ENCODE results near the gene PIGK. TPM values are rescaled to one million over a fixed set of nuclear protein-coding genes. Genes with fewer than 3 reads are reported as not detected.
"Not testable (repeated sequence)": the region's sequence is repeated elsewhere in the genome, so short reads cannot be mapped to it uniquely, and the experiment has no call there.

PIGK gene
- total RNA-seq, 1 donor from 2014 or later: 20.5 TPM

GRCh38 chr1:77197351-77197750 is 21.9 kb downstream of the PIGK start:
- DNase-seq (ENCODE audit: extremely low read depth, low read depth, low spot score): no peak

- no peak for DNase-seq (ENCODE audit: extremely low read depth, low read depth, low spot score)
Observed at GRCh38 chr1:77193951-77194350, 25.3 kb downstream of the PIGK start.

- DNase-seq (ENCODE audit: extremely low read depth, low read depth, low spot score): no peak
Observed at GRCh38 chr1:77188770-77189169, 30.5 kb downstream of the PIGK start.

GRCh38 chr1:77186907-77187306 is 32.3 kb downstream of the PIGK start:
- DNase-seq (ENCODE audit: extremely low read depth, low read depth, low spot score): not testable (repeated sequence)

GRCh38 chr1:77182083-77182482 is 37.1 kb downstream of the PIGK start:
- no peak for DNase-seq (ENCODE audit: extremely low read depth, low read depth, low spot score)

GRCh38 chr1:77179632-77180031 is 39.6 kb downstream of the PIGK start:
- DNase-seq (ENCODE audit: extremely low read depth, low read depth, low spot score): no peak

- DNase-seq (ENCODE audit: extremely low read depth, low read depth, low spot score): no peak
Observed at GRCh38 chr1:77175230-77175844, 43.9 kb downstream of the PIGK start.

GRCh38 chr1:77170687-77171086 is 48.5 kb downstream of the PIGK start:
- DNase-seq (ENCODE audit: extremely low read depth, low read depth, low spot score): no peak

GRCh38 chr1:77168358-77168757 is 50.9 kb downstream of the PIGK start:
- no peak for DNase-seq (ENCODE audit: extremely low read depth, low read depth, low spot score)

GRCh38 chr1:77164434-77164944 is 54.7 kb downstream of the PIGK start:
- DNase-seq (ENCODE audit: extremely low read depth, low read depth, low spot score): no peak

GRCh38 chr1:77159706-77160105 is 59.5 kb downstream of the PIGK start:
- not testable (repeated sequence) for DNase-seq (ENCODE audit: extremely low read depth, low read depth, low spot score)

GRCh38 chr1:77156214-77156613 is 63.0 kb downstream of the PIGK start:
- DNase-seq (ENCODE audit: extremely low read depth, low read depth, low spot score): no peak

GRCh38 chr1:77146270-77146669 is 73.0 kb downstream of the PIGK start:
- no peak for DNase-seq (ENCODE audit: extremely low read depth, low read depth, low spot score)

GRCh38 chr1:77143529-77144121 is 75.6 kb downstream of the PIGK start:
- DNase-seq (ENCODE audit: extremely low read depth, low read depth, low spot score): no peak

GRCh38 chr1:77139389-77139788 is 79.8 kb downstream of the PIGK start:
- DNase-seq (ENCODE audit: extremely low read depth, low read depth, low spot score): no peak

- no peak for DNase-seq (ENCODE audit: extremely low read depth, low read depth, low spot score)
Observed at GRCh38 chr1:77134359-77134758, 84.9 kb downstream of the PIGK start.

GRCh38 chr1:77133731-77134358 is 85.4 kb downstream of the PIGK start:
- DNase-seq (ENCODE audit: extremely low read depth, low read depth, low spot score): no peak

GRCh38 chr1:77126307-77126706 is 92.9 kb downstream of the PIGK start:
- peak; percentile 34 for DNase-seq (ENCODE audit: extremely low read depth, low read depth, low spot score)

GRCh38 chr1:77121503-77121902 is 97.7 kb downstream of the PIGK start:
- no peak for DNase-seq (ENCODE audit: extremely low read depth, low read depth, low spot score)

GRCh38 chr1:77120950-77121349 is 98.3 kb downstream of the PIGK start:
- no peak for DNase-seq (ENCODE audit: extremely low read depth, low read depth, low spot score)

- DNase-seq (ENCODE audit: extremely low read depth, low read depth, low spot score): no peak
Observed at GRCh38 chr1:77118712-77119111, 100.5 kb downstream of the PIGK start.

GRCh38 chr1:77104672-77105071 is 114.6 kb downstream of the PIGK start:
- DNase-seq (ENCODE audit: extremely low read depth, low read depth, low spot score): no peak
